Midbrain (tissue), 1 donor: ENCODE results near the gene CACNB2.
"Not testable (repeated sequence)": the region's sequence is repeated elsewhere in the genome, so short reads cannot be mapped to it uniquely, and the experiment has no call there.

Experiments used
- DNase-seq: peaks from one replicate; lab custom pipeline; 2025; lab: John Stamatoyannopoulos, UW

Gene CACNB2

GRCh38 chr10:18145652-18146051, 5.4 kb downstream of the CACNB2 start:
- no peak for DNase-seq

- no peak for DNase-seq
Measured at GRCh38 chr10:18149196-18149800, 9.1 kb downstream of the CACNB2 start.

- no peak for DNase-seq
Measured at GRCh38 chr10:18151356-18151890, 11.2 kb downstream of the CACNB2 start.

- DNase-seq: not testable (repeated sequence)
Measured at GRCh38 chr10:18153381-18153780, 13.2 kb downstream of the CACNB2 start.

GRCh38 chr10:18155321-18155720, 15.1 kb downstream of the CACNB2 start:
- DNase-seq: no peak

- DNase-seq: not testable (repeated sequence)
Measured at GRCh38 chr10:18156797-18157196, 16.6 kb downstream of the CACNB2 start.

- no peak for DNase-seq
Measured at GRCh38 chr10:18157881-18158280, 17.7 kb downstream of the CACNB2 start.

GRCh38 chr10:18158773-18159265, 18.6 kb downstream of the CACNB2 start:
- no peak for DNase-seq

GRCh38 chr10:18159557-18159956, 19.3 kb downstream of the CACNB2 start:
- DNase-seq: no peak

- DNase-seq: no peak
Measured at GRCh38 chr10:18162021-18162627, 21.9 kb downstream of the CACNB2 start.

GRCh38 chr10:18164093-18164492, 23.9 kb downstream of the CACNB2 start:
- DNase-seq: no peak

- no peak for DNase-seq
Measured at GRCh38 chr10:18164748-18165361, 24.6 kb downstream of the CACNB2 start.

GRCh38 chr10:18178854-18179483, 38.7 kb downstream of the CACNB2 start:
- no peak for DNase-seq

- no peak for DNase-seq
Measured at GRCh38 chr10:18179891-18180290, 39.7 kb downstream of the CACNB2 start.

- not testable (repeated sequence) for DNase-seq
Measured at GRCh38 chr10:18181382-18181781, 41.2 kb downstream of the CACNB2 start.

GRCh38 chr10:18185621-18186020, 45.4 kb downstream of the CACNB2 start:
- DNase-seq: no peak

- no peak for DNase-seq
Measured at GRCh38 chr10:18190840-18191239, 50.6 kb downstream of the CACNB2 start.

- DNase-seq: no peak
Measured at GRCh38 chr10:18194634-18195033, 54.4 kb downstream of the CACNB2 start.

- no peak for DNase-seq
Measured at GRCh38 chr10:18195060-18195799, 55.0 kb downstream of the CACNB2 start.

GRCh38 chr10:18196806-18197550, 56.8 kb downstream of the CACNB2 start:
- DNase-seq: no peak

- DNase-seq: no peak
Measured at GRCh38 chr10:18197706-18198105, 57.5 kb downstream of the CACNB2 start.
